NCI-H446 treated with DMSO at 0.1 percent for 48 hours (cell line): ENCODE results near the gene LRP1.
"Not testable (repeated sequence)": the region's sequence is repeated elsewhere in the genome, so short reads cannot be mapped to it uniquely, and the experiment has no call there.

Experiments used
- DNase-seq: peaks from one replicate; lab custom pipeline; 2025; lab: John Stamatoyannopoulos, UW

Gene LRP1

GRCh38 chr12:57112492-57113294 lies 15.6 kb upstream of the LRP1 start:
- DNase-seq = no peak

- DNase-seq = no peak
Observed at GRCh38 chr12:57116580-57117281, 11.6 kb upstream of the LRP1 start.

- no peak for DNase-seq
Observed at GRCh38 chr12:57118711-57119271, 9.5 kb upstream of the LRP1 start.

GRCh38 chr12:57119294-57120085 lies 8.8 kb upstream of the LRP1 start:
- DNase-seq = no peak

GRCh38 chr12:57120718-57121117 lies 7.6 kb upstream of the LRP1 start:
- DNase-seq = not testable (repeated sequence)

- DNase-seq = no peak
Observed at GRCh38 chr12:57123813-57124212, 4.5 kb upstream of the LRP1 start.

- DNase-seq = peak; percentile 8
Observed at GRCh38 chr12:57124261-57124877, 3.9 kb upstream of the LRP1 start.

- DNase-seq = no peak
Observed at GRCh38 chr12:57126061-57126460, 2.2 kb upstream of the LRP1 start.

GRCh38 chr12:57126561-57126960 lies 1.7 kb upstream of the LRP1 start:
- no peak for DNase-seq

- no peak for DNase-seq
Observed at GRCh38 chr12:57127101-57127725, 1.1 kb upstream of the LRP1 start.

GRCh38 chr12:57128519-57129247 lies 400 bp downstream of the LRP1 start:
- DNase-seq = no peak

- DNase-seq = no peak
Observed at GRCh38 chr12:57129321-57129842, 1.1 kb downstream of the LRP1 start.

- no peak for DNase-seq
Observed at GRCh38 chr12:57129889-57130288, 1.6 kb downstream of the LRP1 start.

- no peak for DNase-seq
Observed at GRCh38 chr12:57130941-57131340, 2.7 kb downstream of the LRP1 start.

- DNase-seq = no peak
Observed at GRCh38 chr12:57131896-57132744, 3.8 kb downstream of the LRP1 start.

GRCh38 chr12:57133013-57133569 lies 4.8 kb downstream of the LRP1 start:
- no peak for DNase-seq

GRCh38 chr12:57133916-57134315 lies 5.6 kb downstream of the LRP1 start:
- no peak for DNase-seq

- no peak for DNase-seq
Observed at GRCh38 chr12:57134949-57135348, 6.7 kb downstream of the LRP1 start.
